Measurements from ENCODE around the gene PARD3B. TPM values are rescaled to one million over a fixed set of nuclear protein-coding genes. Genes with fewer than 3 reads are reported as not detected.

Gene PARD3B
- total RNA-seq, 1 experiment from 2014 or later: 6.4 TPM

DNA sequence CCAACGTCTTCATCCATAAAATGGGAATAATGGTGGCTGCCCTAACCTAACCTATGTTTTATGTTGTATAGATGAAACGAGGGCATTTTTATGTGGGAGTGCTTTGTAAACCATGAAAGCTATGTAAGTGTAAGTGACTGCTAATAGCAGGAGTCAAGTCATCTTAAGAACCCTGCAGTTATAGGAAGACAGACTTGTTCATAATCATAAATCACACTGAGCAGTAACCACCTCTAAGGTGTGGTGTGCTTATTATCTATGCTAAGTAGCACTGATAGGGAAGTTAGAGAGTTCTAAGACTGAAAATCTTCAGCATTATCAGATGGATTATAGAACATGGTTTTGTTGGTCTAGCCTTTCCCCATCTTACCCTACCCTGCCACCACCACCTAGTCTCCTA, 1112.8 kb downstream of the PARD3B start:
- Histone ChIP-seq H4K91ac (ENCODE audit: insufficient read length, low read depth, low read length) (no peak overlapping the region), H3K27me3 (ENCODE audit: insufficient read depth, low read length) (no peaks in the 10 kb centered on the region), H3K23me2 (ENCODE audit: insufficient read length, low read depth, low read length, poor library complexity, severe bottlenecking) (no peaks in the 10 kb centered on the region), H3K23ac (ENCODE audit: insufficient read length, low read depth, low read length) (no peak overlapping the region), H3K18ac (ENCODE audit: insufficient read length, low read depth, low read length) (no peak overlapping the region), H3K27ac (ENCODE audit: insufficient read length, low read depth, low read length) (no peak overlapping the region), H2BK20ac (ENCODE audit: low read depth, low read length, poor library complexity, severe bottlenecking) (no peak overlapping the region), H3K9me3 (ENCODE audit: control insufficient read depth, low read depth, low read length) (no peaks in the 10 kb centered on the region), H4K20me1 (ENCODE audit: control insufficient read depth, insufficient read depth, insufficient read length) (no peaks in the 10 kb centered on the region), H3K56ac (ENCODE audit: insufficient read length, low read depth, low read length) (no peak overlapping the region), H3K4me1 (ENCODE audit: insufficient read depth, low read length) (no peaks in the 10 kb centered on the region), H3K14ac (ENCODE audit: insufficient read depth, low read length) (no peak overlapping the region), H2BK120ac (ENCODE audit: low read depth, low read length, poor library complexity, severe bottlenecking) (no peak overlapping the region), H2AFZ (ENCODE audit: low read length) (no peak overlapping the region), H3K4ac (ENCODE audit: low read depth, low read length) (no peak overlapping the region), H4K5ac (ENCODE audit: insufficient read length, low read depth, low read length) (no peak overlapping the region), H3K79me2 (ENCODE audit: insufficient read depth, low read length) (no peaks in the 10 kb centered on the region), H3T11ph (ENCODE audit: low read length) (no peak overlapping the region), H2BK15ac (ENCODE audit: low read depth, low read length) (no peak overlapping the region), H2BK5ac (ENCODE audit: insufficient read length, low read length) (no peak overlapping the region), H3K4me2 (ENCODE audit: insufficient read depth, insufficient read length, low read length) (no peak overlapping the region), H2AK5ac (ENCODE audit: insufficient read length, low read length) (no peak overlapping the region), H2BK12ac (ENCODE audit: insufficient read length, low read depth, low read length) (no peak overlapping the region), H3K9ac (ENCODE audit: extremely low read depth, insufficient read length, low read length) (no peak overlapping the region), H4K8ac (replicated peaks; ENCODE audit: insufficient read length, low read depth, low read length) (no peak overlapping the region), H3K79me1 (ENCODE audit: insufficient read depth, low read depth, low read length, poor library complexity, severe bottlenecking) (no peaks in the 10 kb centered on the region)
- no peak overlapping the region for H3K27ac Mint-ChIP-seq
- peaks cover 5 to 16% of the 10 kb centered on the region in 2 experiments for H3K4me1 Mint-ChIP-seq
- peaks cover 3% of the 10 kb centered on the region; the same call in 1 of the 2 replicates for H3K27me3 Mint-ChIP-seq (ENCODE audit: low read depth)
- no peak overlapping the region for H3K4me3 Mint-ChIP-seq
- WGBS (ENCODE audit: extremely low coverage, insufficient read length, low lambda C conversion rate): no CpG with 5 or more reads among the region's 2 CpGs
- DNase-seq: no peak
- H3K36me3 Mint-ChIP-seq (ENCODE audit: insufficient read depth in 1 of 3, low read depth in 3 of 3): no peaks in the 10 kb centered on the region
- TF ChIP-seq, protein P1, sequence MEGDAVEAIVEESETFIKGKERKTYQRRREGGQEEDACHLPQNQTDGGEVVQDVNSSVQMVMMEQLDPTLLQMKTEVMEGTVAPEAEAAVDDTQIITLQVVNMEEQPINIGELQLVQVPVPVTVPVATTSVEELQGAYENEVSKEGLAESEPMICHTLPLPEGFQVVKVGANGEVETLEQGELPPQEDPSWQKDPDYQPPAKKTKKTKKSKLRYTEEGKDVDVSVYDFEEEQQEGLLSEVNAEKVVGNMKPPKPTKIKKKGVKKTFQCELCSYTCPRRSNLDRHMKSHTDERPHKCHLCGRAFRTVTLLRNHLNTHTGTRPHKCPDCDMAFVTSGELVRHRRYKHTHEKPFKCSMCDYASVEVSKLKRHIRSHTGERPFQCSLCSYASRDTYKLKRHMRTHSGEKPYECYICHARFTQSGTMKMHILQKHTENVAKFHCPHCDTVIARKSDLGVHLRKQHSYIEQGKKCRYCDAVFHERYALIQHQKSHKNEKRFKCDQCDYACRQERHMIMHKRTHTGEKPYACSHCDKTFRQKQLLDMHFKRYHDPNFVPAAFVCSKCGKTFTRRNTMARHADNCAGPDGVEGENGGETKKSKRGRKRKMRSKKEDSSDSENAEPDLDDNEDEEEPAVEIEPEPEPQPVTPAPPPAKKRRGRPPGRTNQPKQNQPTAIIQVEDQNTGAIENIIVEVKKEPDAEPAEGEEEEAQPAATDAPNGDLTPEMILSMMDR (conservative IDR thresholded peaks at IDR 0.05): no peak
- H3K9me3 Mint-ChIP-seq: no peaks in the 10 kb centered on the region

Data from H9 (cell line).